H1 (cell line): ENCODE measurements around the gene TMEM150B. TPM values are rescaled to one million over a fixed set of nuclear protein-coding genes. Genes with fewer than 3 reads are reported as not detected.

Experiments
- CTCF ChIA-PET: fragments of 300-600 bp; sonication (Branson Sonifier 250); formaldehyde crosslinking; loops from one replicate; lab custom pipeline; 2021; ENCODE audit not compliant: partially characterized antibody; lab: Charles Lee
- POLR2A ChIA-PET: fragments of 300-600 bp; sonication (Branson Sonifier 250); formaldehyde crosslinking; loops from one replicate; lab custom pipeline; 2021; ENCODE audit warnings: inconsistent platforms; ENCODE audit not compliant: partially characterized antibody; lab: Charles Lee
- DNase-seq, 2 experiments: peaks; one replicate each; pipeline versions ENCODE4 v3.0.0 to v3.0.0-alpha.2; 2010 to 2022; ENCODE audit warnings: low spot score in 2 of 2, low read depth in 1 of 2, mixed read lengths in 1 of 2
- FAIRE-seq: peaks from 2 replicates; lab custom pipeline; 2011; peaks lifted over from hg19 to GRCh38; lab: Jason Lieb, UNC
- H2AFZ ChIP-seq: 2 replicates; pipeline ENCODE4 v1.8.1; 2012; ENCODE audit warnings: low read length, inconsistent platforms
- H2AK5ac ChIP-seq: 2 replicates; pipeline ENCODE4 v1.6.1; 2013; ENCODE audit warnings: low read depth, low read length
- H2BK120ac ChIP-seq: replicated peaks from 2 replicates; pipeline ENCODE3; 2013; ENCODE audit warnings: low read depth, low read length, inconsistent platforms
- H2BK12ac ChIP-seq: 2 replicates; pipeline ENCODE4 v1.6.1; 2013; ENCODE audit warnings: low read depth, low read length
- H2BK15ac ChIP-seq: 2 replicates; pipeline ENCODE4 v1.6.1; 2013; ENCODE audit warnings: low read length
- H2BK20ac ChIP-seq: 2 replicates; pipeline ENCODE4 v1.6.1; 2013; ENCODE audit warnings: low read length
- H2BK5ac ChIP-seq: 2 replicates; pipeline ENCODE4 v1.6.1; 2013; ENCODE audit warnings: low read depth, low read length
- H3K14ac ChIP-seq: 2 replicates; pipeline ENCODE4 v1.6.1; 2013; ENCODE audit warnings: inconsistent platforms; ENCODE audit not compliant: insufficient read length
- H3K18ac ChIP-seq: 2 replicates; pipeline ENCODE4 v1.6.1; 2013; ENCODE audit warnings: low read length; ENCODE audit errors: extremely low read depth
- H3K23ac ChIP-seq: 2 replicates; pipeline ENCODE4 v1.6.1; 2013; ENCODE audit warnings: inconsistent platforms; ENCODE audit not compliant: insufficient read length
- H3K23me2 ChIP-seq: 2 replicates; pipeline ENCODE4 v1.6.1; 2013; ENCODE audit warnings: low read depth, low read length
- H3K27ac ChIP-seq: 2 replicates; pipeline ENCODE4 v1.6.1; 2011; ENCODE audit warnings: low read depth, low read length, inconsistent platforms
- H3K27me3 ChIP-seq, 4 experiments: replicated peaks in 1 of 4; 1 replicate in 1 of 4; 2 replicates in 3 of 4; pipeline versions ENCODE4 v1.6.1 to v1.8.1; 2011 to 2013; ENCODE audit warnings: low read length in 3 of 4, mild to moderate bottlenecking in 3 of 4, inconsistent platforms in 2 of 4, mixed read lengths in 2 of 4, moderate library complexity in 1 of 4; ENCODE audit not compliant: control insufficient read depth in 3 of 4, insufficient read depth in 3 of 4; ENCODE audit errors: extremely low read depth in 1 of 4
- H3K36me3 ChIP-seq, 4 experiments: 2 replicates each; pipeline versions ENCODE4 v1.6.1 to v1.8.1; 2011 to 2013; ENCODE audit warnings: mild to moderate bottlenecking in 4 of 4, low read length in 3 of 4, moderate library complexity in 2 of 4, control low read depth in 1 of 4, inconsistent platforms in 1 of 4; ENCODE audit not compliant: insufficient read depth in 4 of 4, control insufficient read depth in 2 of 4
- H3K4ac ChIP-seq: replicated peaks from 2 replicates; pipeline ENCODE3; 2013; ENCODE audit warnings: low read length, low read depth, mixed read lengths, inconsistent platforms; ENCODE audit not compliant: insufficient read length
- H3K4me1 ChIP-seq, 4 experiments: replicated peaks in 1 of 4; 1 replicate in 1 of 4; 2 replicates in 3 of 4; pipeline versions ENCODE4 v1.6.1 to v1.8.1; 2011 to 2013; ENCODE audit warnings: low read length in 3 of 4, inconsistent platforms in 2 of 4, mixed read lengths in 1 of 4; ENCODE audit not compliant: insufficient read depth in 4 of 4, control insufficient read depth in 3 of 4
- H3K4me2 ChIP-seq, 2 experiments: 2 replicates each; pipeline versions ENCODE4 v1.6.1 to v1.8.1; 2011 to 2013; ENCODE audit warnings: low read depth in 2 of 2, low read length in 2 of 2, control low read depth in 1 of 2, inconsistent platforms in 1 of 2, mild to moderate bottlenecking in 1 of 2; ENCODE audit not compliant: insufficient read depth in 1 of 2
- H3K4me3 ChIP-seq, 4 experiments: fragments of 200-600, 300-600 bp in 1 of 4; sonication (generic), shearing (Covaris generic), sonication (Bioruptor Twin) in 1 of 4; 2 replicates each; pipeline versions ENCODE4 v1.5.1 to v1.8.1; 2011 to 2016; ENCODE audit warnings: low read length in 4 of 4, low read depth in 3 of 4, control low read depth in 2 of 4, inconsistent platforms in 2 of 4, mild to moderate bottlenecking in 2 of 4, mixed read lengths in 1 of 4, moderate library complexity in 1 of 4; ENCODE audit not compliant: insufficient read depth in 2 of 4; ENCODE audit errors: extremely low read depth in 1 of 4
- H3K56ac ChIP-seq: replicated peaks from 2 replicates; pipeline ENCODE3; 2013; ENCODE audit warnings: low read depth, mild to moderate bottlenecking, mixed read lengths, low read length, inconsistent platforms; ENCODE audit not compliant: insufficient read length
- H3K79me1 ChIP-seq: 2 replicates; pipeline ENCODE4 v1.6.1; 2013; ENCODE audit warnings: low read depth, low read length, control low read depth
- H3K79me2 ChIP-seq, 2 experiments: 2 replicates each; pipeline versions ENCODE4 v1.6.1 to v1.8.1; 2012 to 2013; ENCODE audit warnings: low read length in 2 of 2, mild to moderate bottlenecking in 2 of 2, inconsistent platforms in 1 of 2; ENCODE audit not compliant: insufficient read depth in 2 of 2, control insufficient read depth in 1 of 2
- H3K9ac ChIP-seq, 4 experiments: replicated peaks in 1 of 4; 1 replicate in 1 of 4; 2 replicates in 3 of 4; pipeline versions ENCODE4 v1.6.1 to v1.8.1; 2011 to 2013; ENCODE audit warnings: low read depth in 3 of 4, low read length in 3 of 4, control low read depth in 2 of 4, mild to moderate bottlenecking in 2 of 4, moderate library complexity in 2 of 4, inconsistent platforms in 1 of 4; ENCODE audit errors: extremely low read depth in 1 of 4
- H3K9me3 ChIP-seq, 2 experiments: 2 replicates each; pipeline versions ENCODE4 v1.6.1 to v1.8.1; 2012 to 2013; ENCODE audit warnings: mild to moderate bottlenecking in 2 of 2, moderate library complexity in 2 of 2, control low read depth in 1 of 2, inconsistent platforms in 1 of 2, low read depth in 1 of 2, low read length in 1 of 2, mixed read lengths in 1 of 2; ENCODE audit not compliant: insufficient read depth in 2 of 2
- H4K20me1 ChIP-seq, 2 experiments: replicated peaks in 1 of 2; 2 replicates each; pipeline versions ENCODE3 to v1.8.1; 2011 to 2013; ENCODE audit warnings: inconsistent platforms in 2 of 2, low read length in 2 of 2, mild to moderate bottlenecking in 1 of 2; ENCODE audit not compliant: insufficient read depth in 2 of 2, control insufficient read depth in 1 of 2
- H4K5ac ChIP-seq: 2 replicates; pipeline ENCODE4 v1.6.1; 2013; ENCODE audit warnings: low read length, low read depth, mixed read lengths, inconsistent platforms; ENCODE audit not compliant: insufficient read length
- H4K8ac ChIP-seq: 2 replicates; pipeline ENCODE4 v1.8.0; 2013; ENCODE audit warnings: mild to moderate bottlenecking, moderate library complexity, low read length, inconsistent platforms; ENCODE audit not compliant: insufficient read depth; ENCODE audit errors: extremely low read depth
- H4K91ac ChIP-seq: replicated peaks from 2 replicates; pipeline ENCODE3; 2013; ENCODE audit warnings: low read length, mixed read lengths, inconsistent platforms; ENCODE audit not compliant: insufficient read length
- ASH2L ChIP-seq: fragments of 200-600, 300-600 bp; sonication (generic); IDR thresholded peaks from one replicate; pipeline ENCODE4 v1.7.1; 2017; ENCODE audit warnings: low read length
- MAX ChIP-seq: IDR thresholded peaks from 2 replicates; pipeline ENCODE4 v1.6.1; 2012; ENCODE audit warnings: inconsistent platforms
- PHF8 ChIP-seq: fragments of 200-600 bp; sonication (generic); conservative IDR thresholded peaks from 2 replicates; pipeline ENCODE4 v1.7.1; 2012; ENCODE audit warnings: low read depth, mild to moderate bottlenecking, inconsistent platforms, low read length, moderate library complexity
- WGBS, 2 experiments: shearing (Covaris generic) in 1 of 2; methylation state at CpG; one replicate each; pipeline versions ENCODE4 v1.1.6 to v1.1.7; 2013 to 2015; ENCODE audit warnings: low lambda C conversion rate in 2 of 2, mixed read lengths in 2 of 2, inconsistent platforms in 1 of 2, low coverage in 1 of 2, missing lambda C conversion rate in 1 of 2; ENCODE audit not compliant: insufficient replicate concordance in 2 of 2, insufficient coverage in 1 of 2, insufficient read length in 1 of 2; ENCODE audit errors: extremely low coverage in 1 of 2, missing lambda C conversion rate in 1 of 2; 5-methylcytosine and 5-hydroxymethylcytosine counted together
- polyA plus RNA-seq, 7 experiments: library from polyadenylated mRNA; depleted of rRNA in 3 of 7; stranded (reverse) in 5 of 7; unstranded in 2 of 7; fragments of >200 nt in 5 of 7; fragments of 200-250 nt in 2 of 7; gene quantifications; 1 replicate in 5 of 7; 2 replicates in 1 of 7; 4 replicates in 1 of 7; pipeline versions ENCODE4 v1.2.1 to v1.2.3, GENCODE V29; 2011 to 2013; ENCODE audit warnings: missing spikeins in 2 of 7, mixed read lengths in 2 of 7
- total RNA-seq: library from RNA; stranded (reverse); fragmentation: NEBNext Ultra II Directional; extraction: Animal tissue kit (Norgen Biotek cat#: 25700); gene quantifications from 2 replicates; pipeline ENCODE4 v1.2.1, GENCODE V29; 2021

The TMEM150B gene
- total and polyA plus RNA-seq, 2 of the 8 experiments (the other 6 are each of a cell fraction or from before 2014, with no cell fraction given): 0.41 to 0.91 TPM

- peak within 1 kb of the TSS; percentile 26 for H4K5ac ChIP-seq
- DNase-seq (no peak), FAIRE-seq (no peak)
- no peaks in the 10 kb centered on the region for H3K79me1 ChIP-seq
- no peak within 1 kb of the TSS for H3K4ac ChIP-seq
- no peaks in the 10 kb centered on the region for H3K9me3 ChIP-seq
- peaks cover 0 to 21% (median 11%) of the 10 kb centered on the region in 4 experiments; a peak in 6 of 7 replicates for H3K4me1 ChIP-seq
- H3K4me3 ChIP-seq: peak within 1 kb of the TSS; percentile 32 to 66 (median 50)
- no peaks in the 10 kb centered on the region for H3K79me2 ChIP-seq
- no peak within 1 kb of the TSS for H3K23ac ChIP-seq
- H4K20me1 ChIP-seq: peaks cover 0 to 10% of the 10 kb centered on the region in 2 experiments
- H2AFZ ChIP-seq: no peak within 1 kb of the TSS
- H3K14ac ChIP-seq: no peak within 1 kb of the TSS
- peak within 1 kb of the TSS; percentile 90; the same call in 1 of the 2 replicates for H2BK12ac ChIP-seq
- peak within 1 kb of the TSS; percentile 48; the same call in 1 of the 2 replicates for H3K18ac ChIP-seq
- H3K36me3 ChIP-seq: peaks cover 0 to 11% (median 0%) of the 10 kb centered on the region in 4 experiments; a peak in 1 of 8 replicates
- no peak within 1 kb of the TSS for H2BK5ac ChIP-seq
- H3K27me3 ChIP-seq: peaks cover 17 to 56% (median 46%) of the 10 kb centered on the region in 4 experiments
- H3K23me2 ChIP-seq: peaks cover 11% of the 10 kb centered on the region; the same call in 1 of the 2 replicates
- ChIA-PET POLR2A (interaction anchor here (1.0 to 1.7 kb wide), 5 partner anchors 15 to 51 kb away, joined by 3 to 4 read pairs (median 3); partner anchors contain the start of genes IL11, KMT5C and TMEM238), CTCF (no interaction called here)
- H2AK5ac ChIP-seq: no peak within 1 kb of the TSS
- 0 out of 2 replicates have a peak within 1 kb of the TSS, but pooled peaks have one; percentile 48 for H2BK20ac ChIP-seq
- H3K9ac ChIP-seq: no peak within 1 kb of the TSS; a peak in 2 of 7 replicates
- H3K27ac ChIP-seq: no peak within 1 kb of the TSS
- H4K91ac ChIP-seq: no peak within 1 kb of the TSS
- peak within 1 kb of the TSS; percentile 16 for H4K8ac ChIP-seq
- peak within 1 kb of the TSS; percentile 88 to 96 for H3K4me2 ChIP-seq
- no peak within 1 kb of the TSS for H2BK120ac ChIP-seq
- no peak within 1 kb of the TSS for H3K56ac ChIP-seq
- WGBS, 2 experiments: 9% methylated on average over 9 of the region's 43 CpGs; no CpG with 5 or more reads in 1 of the 2 experiments
- H2BK15ac ChIP-seq: 0 out of 2 replicates have a peak within 1 kb of the TSS, but pooled peaks have one; percentile 46
- TF ChIP-seq MAX (0 out of 2 replicates have a peak, but pooled peaks have one; percentile 23), ASH2L (peak; percentile 30), PHF8 (no peak)
These were observed 29.6 kb upstream of the TMEM150B start, which contains the start of gene COX6B2 for GRCh38 chr19:55354698-55355212. Gene COX6B2 (minus strand): TSS chr19:55354719. CDS start chr19:55354521, 198 bp downstream.
